GM21526 (cell line): ENCODE data around the gene KCNT2.

Experiments
- ATAC-seq: cut with Tn5 transposase; IDR thresholded peaks from one replicate; pipeline ENCODE4 v1.9.1; 2021; ENCODE audit warnings: moderate library complexity; ENCODE audit not compliant: unreplicated experiment, low FRiP score

KCNT2 gene

DNA sequence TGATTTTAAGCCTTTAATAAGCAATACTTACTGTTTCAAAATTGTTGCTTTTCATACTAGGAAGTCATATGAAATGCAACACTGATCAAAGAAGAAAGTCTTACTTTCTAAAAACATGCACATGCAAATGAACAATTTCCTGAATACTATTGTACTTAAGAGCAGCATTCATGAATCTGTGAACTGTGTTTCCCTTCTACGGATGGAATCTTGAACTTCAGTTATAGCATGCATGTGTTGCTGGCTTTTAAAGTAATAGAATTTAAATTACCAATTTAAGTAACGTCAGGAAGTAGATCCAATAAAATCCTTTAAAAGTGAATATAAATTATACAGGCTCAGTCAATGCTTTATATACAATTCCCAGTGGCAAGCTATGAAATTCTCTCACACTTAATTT, 348.9 kb downstream of the KCNT2 start:
- no peak for ATAC-seq

DNA sequence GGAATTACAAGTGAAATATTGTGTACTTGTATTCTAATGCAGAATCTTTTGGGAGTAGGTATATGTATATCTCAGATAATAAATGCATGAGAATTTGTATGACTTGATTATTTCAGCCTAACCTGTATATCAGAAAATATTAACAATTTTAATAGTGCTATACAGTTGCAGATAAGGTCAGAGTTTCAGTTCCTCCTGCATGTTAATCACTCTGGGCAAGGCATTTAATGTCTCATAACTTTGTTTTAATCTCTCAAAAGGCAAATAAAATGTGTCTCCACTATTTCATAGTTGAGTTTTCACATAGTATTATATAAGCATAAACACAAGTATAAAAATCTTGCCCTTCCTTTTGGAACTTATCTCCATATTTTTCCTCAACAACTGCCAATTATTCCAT, 352.5 kb downstream of the KCNT2 start:
- no peak for ATAC-seq

DNA sequence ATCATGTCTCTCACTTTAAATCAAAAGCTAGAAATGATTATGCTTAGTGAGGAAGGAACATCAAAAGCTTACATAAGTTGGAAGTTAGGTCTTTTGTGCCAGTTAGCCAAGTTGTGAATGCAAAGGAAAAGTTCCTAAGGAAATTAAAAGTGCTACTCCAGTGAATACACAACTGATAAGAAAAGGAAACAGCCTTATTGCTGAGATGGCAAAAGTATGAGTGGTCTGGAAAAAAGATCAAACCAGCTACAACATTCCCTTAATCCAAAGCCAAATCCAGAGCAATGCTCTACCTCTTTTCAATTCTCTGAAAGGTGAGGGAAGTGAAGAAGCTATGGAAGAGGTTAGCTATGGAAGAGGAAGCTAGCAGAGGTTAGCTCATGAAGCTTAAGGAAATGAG, 378.7 kb downstream of the KCNT2 start:
- ATAC-seq, result no peak

DNA sequence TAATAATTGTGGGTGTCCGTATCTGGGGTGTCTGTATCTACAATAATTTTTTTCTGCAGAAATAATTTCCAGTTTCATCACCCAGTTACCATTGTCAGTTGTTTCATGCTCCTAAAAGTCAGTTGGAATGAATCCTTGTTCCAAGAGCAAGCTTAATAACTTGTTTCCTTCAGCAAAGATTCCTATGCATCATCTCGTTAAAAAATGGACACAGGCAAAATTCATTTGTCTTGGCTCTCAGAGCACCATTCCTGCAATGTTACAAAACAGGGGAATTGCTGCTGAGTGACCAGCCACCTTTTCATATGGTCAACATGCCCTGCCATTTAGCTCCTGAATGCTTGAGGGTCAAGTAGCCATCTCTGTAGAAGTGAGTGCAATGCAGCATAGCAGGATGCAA, 393.4 kb downstream of the KCNT2 start:
- ATAC-seq, result no peak

DNA sequence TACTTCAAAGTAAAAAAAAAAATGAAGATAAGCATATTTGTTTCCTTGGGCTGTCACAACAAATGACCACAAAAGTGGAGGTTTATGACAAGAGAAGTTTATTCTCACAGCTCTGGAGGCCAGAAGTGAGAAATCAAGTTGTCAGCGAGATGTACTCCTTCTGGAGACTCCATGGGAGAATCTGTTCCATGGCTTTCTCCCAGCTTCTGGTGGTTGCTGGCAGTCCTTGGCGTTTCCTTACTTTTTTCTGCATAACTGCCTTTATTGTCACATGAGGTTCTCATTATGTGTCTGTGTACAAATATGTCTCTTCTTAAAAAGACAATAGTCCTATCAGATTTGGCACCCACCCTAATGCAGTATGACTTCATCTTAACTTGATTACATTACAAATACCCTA, 398.3 kb downstream of the KCNT2 start:
- no peak for ATAC-seq

DNA sequence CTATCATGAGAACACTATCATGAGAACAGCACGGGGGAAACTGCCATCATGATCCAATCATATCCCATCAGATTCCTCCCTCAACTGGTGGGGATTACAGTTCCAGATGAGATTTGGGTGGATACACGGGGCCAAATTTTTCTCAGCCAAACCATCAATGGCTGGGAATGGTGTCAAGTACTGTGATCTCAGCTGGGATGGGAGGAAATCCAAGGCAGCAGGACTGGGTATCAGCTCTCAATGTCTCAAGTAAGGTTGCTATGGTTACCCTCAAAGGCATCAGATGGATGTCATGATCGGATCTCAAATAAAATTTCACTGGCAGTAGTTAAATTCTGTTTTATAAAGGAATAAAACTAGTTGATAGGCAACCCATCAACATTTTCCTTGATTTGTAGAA, 399.0 kb downstream of the KCNT2 start:
- no peak for ATAC-seq

DNA sequence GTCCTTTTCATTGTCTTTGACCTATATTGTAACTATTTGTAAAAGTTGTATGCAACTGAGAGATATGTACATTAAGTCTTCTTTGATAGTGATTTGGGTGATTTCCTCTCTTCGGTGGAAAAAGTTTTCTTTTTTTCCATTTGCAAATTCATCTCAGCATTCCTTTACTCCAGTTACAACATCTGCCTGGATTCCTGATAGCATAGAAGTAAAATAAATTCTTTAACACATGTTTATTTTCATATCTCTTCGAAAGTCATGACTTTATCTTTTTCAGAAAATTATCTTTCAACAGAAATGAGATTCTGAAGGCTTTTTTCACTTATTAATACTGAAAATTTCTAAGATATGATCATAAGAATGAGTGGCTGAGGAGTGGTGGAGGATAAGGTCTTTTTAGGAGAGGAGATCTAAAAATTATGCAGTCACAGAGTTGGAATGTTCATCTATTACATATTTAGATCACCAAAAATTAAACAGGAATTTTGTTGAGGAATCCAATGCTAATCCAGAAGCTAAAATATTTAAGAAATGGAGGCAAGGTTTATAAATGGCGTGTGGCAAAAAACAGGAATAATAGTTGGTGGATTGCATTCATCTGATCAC, 400.5 kb downstream of the KCNT2 start:
- ATAC-seq, result no peak

DNA sequence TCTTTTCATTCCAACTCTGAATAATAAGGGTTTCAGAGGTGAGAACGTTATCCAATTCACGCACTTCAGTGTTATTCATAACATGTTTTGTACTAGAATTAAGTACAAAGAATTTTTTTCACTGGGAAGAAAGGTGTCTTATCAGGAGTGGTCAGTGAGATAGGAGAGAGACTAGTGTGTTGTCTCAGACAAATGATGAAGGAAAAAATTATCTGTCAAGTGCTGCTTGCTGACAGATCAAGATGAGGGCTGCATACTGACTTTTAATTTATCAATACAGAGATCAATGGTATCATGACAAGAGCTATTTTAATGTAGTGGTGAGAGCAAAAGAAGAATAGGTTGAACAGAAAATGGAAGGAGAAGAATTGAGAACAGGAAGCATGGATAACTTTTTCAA, 402.4 kb downstream of the KCNT2 start:
- ATAC-seq, result no peak

DNA sequence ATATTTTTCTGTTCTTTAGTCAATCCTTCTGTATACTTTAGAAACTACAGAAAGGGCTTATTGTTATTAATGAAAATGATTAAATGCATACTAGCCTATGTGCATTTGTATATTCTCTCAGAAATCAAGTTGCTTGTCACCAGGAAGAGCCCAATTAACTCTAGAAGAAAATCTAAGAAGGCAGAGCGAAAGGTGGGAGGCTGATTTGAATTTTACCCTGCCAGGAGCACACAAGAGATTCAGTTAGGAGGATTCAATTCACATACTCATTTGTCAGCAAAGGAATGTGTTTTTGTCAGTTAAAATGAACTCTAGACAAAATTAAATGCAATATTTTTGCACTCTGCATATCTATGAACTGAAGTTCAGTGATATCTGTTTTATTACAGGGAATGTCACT, 411.8 kb downstream of the KCNT2 start:
- ATAC-seq, result no peak

DNA sequence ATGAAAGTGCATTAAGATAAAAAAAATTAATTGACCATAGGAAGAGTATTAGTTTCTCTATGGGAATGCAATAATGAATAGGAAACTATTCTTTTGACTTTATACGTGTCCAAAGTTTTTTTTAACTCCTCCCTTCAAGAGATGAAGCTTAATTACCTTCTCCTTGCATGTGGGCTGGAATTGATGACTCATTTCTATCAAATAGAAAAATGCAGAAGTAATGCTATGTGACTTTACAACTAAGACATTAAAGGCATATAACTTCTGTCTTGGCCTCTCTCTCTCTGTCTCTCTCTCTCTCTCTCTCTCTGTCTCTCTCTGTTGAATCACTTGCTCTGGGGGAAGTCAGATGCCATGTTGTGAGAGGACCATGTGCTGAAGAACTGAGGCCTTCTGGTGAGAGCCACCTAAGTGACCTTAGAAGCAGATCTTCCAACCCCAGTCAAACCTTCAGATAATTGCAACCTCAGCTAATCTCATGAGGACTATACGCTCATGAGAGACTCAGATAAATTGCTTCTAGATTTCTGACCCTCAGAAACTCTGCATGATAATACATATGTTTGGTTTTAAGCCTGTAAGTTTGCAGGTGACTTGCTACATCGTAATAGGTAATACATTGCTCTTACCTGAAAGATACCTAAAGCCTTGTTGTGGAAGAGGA, 414.2 kb downstream of the KCNT2 start:
- ATAC-seq, result no peak

DNA sequence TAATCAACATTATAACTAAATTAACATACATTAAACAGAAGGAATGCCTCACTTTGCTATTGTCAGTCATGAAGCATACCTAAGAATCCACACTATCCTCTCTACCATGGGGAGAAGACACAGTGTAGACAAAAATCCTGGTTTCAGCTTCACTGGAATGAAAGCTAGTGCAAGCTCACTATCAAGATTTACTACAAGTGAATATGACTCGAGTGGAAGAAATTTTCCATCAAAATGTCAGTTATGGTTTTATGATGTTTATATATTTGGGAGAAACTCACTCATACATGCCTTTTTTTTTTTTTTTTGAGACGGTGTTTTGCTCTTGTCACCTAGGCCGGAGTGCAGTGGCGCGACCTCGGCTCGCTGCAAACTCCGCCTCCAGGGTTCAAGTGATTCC, 424.3 kb downstream of the KCNT2 start:
- no peak for ATAC-seq

DNA sequence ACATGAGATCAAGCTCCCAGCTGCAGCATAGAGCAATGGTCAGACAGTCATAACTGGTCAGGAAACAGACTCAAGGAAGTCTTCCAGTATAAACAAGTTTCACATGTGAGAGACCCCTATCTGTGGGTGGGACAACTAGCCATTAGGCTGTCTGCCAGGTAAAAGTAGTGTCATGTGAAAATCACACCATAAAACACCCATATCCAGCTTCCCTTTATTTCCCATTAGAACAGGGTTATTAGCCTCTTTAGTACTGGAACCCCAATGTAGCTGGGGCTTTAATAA, 426.7 kb downstream of the KCNT2 start:
- ATAC-seq, result no peak

DNA sequence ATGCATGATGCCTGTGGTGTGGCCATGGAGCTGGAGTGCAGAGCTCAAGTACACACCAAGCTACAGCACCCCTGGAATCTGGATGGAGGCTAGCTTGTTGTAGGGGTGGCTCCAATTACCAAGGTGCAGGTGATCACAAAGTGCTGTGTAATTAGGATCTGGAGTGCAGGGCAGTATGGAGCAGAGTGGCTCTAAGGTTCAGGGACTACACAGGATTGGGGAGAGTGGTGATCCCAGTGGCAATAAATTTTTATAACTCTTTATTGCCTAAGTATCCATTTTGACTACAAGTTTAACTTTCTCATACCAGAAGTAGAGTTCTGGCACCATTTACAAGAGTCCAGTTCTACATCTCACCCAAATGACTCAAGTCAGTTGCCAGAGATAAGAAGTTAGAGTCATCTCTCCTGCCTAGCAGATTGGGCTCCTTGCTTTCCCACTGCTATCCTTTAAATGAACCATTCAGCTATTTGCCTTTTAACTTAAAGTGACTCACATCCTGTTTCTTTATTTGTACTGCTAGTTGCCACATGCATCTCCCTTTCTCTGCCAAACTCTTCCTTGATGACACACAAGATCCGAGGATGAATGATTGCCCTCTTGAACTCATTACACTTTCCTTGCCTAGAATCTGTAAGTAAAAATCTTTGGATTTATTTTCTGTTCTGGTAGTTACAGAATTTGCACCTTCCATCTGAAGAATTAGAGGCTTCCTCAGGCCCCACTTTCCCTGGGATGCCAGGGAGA, 427.2 kb downstream of the KCNT2 start:
- ATAC-seq, result no peak

DNA sequence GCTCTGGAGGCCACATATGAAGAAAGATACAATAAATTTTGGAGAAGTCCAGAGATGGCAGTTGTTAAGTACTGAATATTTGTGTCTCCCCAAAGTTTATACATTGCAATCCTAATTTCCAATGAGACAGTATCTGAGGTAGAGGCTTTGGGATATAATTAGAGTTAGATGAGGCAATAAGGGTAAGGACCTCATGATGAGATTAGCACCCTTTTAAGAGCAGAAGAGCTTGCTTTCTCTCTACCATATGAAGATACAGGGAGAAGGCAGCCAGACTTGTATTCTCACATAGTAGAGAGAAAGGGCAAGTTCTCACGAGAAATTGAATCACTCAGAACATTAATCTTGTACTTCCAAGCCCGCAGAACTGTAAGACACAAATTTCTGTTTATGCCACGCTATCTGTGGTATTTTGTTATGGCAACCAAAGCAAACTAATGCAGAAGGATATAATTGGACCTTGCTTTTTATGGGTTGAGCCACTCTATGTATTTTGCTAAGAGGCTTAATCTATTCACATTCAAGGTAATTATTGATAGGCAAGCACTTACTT, 430.1 kb downstream of the KCNT2 start:
- ATAC-seq, result no peak
